Activated naive CD4-positive, alpha-beta T cell treated with anti-CD3 and anti-CD28 coated beads for 36 hours (primary cell): ENCODE measurements around the gene RTL5. TPM values are rescaled to one million over a fixed set of nuclear protein-coding genes. Genes with fewer than 3 reads are reported as not detected.
A peak's percentile ranks its signal among the peaks of the same experiment; 100 is the strongest.
"Not testable (repeated sequence)": the region's sequence is repeated elsewhere in the genome, so short reads cannot be mapped to it uniquely, and the experiment has no call there.

Experiments used
- CTCF ChIA-PET: fragments of 350-600 bp; sonication (Branson Sonifier 250); formaldehyde crosslinking; loops from one replicate; lab custom pipeline; 2021; ENCODE audit warnings: antibody characterized with exemption; lab: Charles Lee
- DNase-seq: peaks from one replicate; pipeline ENCODE4 v3.0.0-alpha.2; 2020
- H3K27ac Mint-ChIP-seq: one replicate; pipeline ENCODE4 v1.8.0; 2021; ENCODE audit warnings: mild to moderate bottlenecking, mixed read lengths
- H3K27me3 Mint-ChIP-seq: one replicate; pipeline ENCODE4 v1.8.0; 2021; ENCODE audit warnings: low read depth, mixed read lengths
- H3K36me3 Mint-ChIP-seq: one replicate; pipeline ENCODE4 v1.8.0; 2021; ENCODE audit warnings: low read depth, mixed read lengths
- H3K4me1 Mint-ChIP-seq: one replicate; pipeline ENCODE4 v1.8.0; 2021; ENCODE audit warnings: low read depth, mixed read lengths
- H3K4me3 Mint-ChIP-seq: one replicate; pipeline ENCODE4 v1.8.0; 2021; ENCODE audit warnings: mild to moderate bottlenecking, moderate library complexity, mixed read lengths
- H3K9me3 Mint-ChIP-seq: one replicate; pipeline ENCODE4 v1.8.0; 2021; ENCODE audit warnings: mixed read lengths
- intact Hi-C: fragments of 100-400 bp; cut with micrococcal nuclease; formaldehyde crosslinking; loops from one replicate; pipeline ENCODE4 v1.15.1; 2023
- total RNA-seq, 2 experiments: library from RNA; stranded (reverse); gene quantifications; one replicate each; pipeline ENCODE4 v1.2.3, GENCODE V29; 2021

RTL5 gene
- under 1 TPM; 0.10 TPM for total RNA-seq

- CTCF ChIA-PET: interaction anchor here (0.8 to 1.2 kb wide), 3 partner anchors 111 to 114 kb away, joined by 3 to 4 read pairs (median 4); no protein-coding TSS in a partner anchor
- peaks cover 2% of the 10 kb centered on the region for H3K4me1 Mint-ChIP-seq
- peak within 1 kb of the TSS; percentile 57 for H3K4me3 Mint-ChIP-seq
- H3K27me3 Mint-ChIP-seq: peaks cover 33% of the 10 kb centered on the region
- intact Hi-C loops: no loop called here
- no peaks in the 10 kb centered on the region for H3K9me3 Mint-ChIP-seq
- DNase-seq: peak; percentile 55
- H3K27ac Mint-ChIP-seq: no peak within 1 kb of the TSS
- no peaks in the 10 kb centered on the region for H3K36me3 Mint-ChIP-seq
Observed at GRCh38 chrX:72131317-72132294, at the start of gene RTL5. RTL5 (minus strand) TSS chrX:72131915.

GRCh38 chrX:72180539-72180938 is 48.8 kb upstream of the RTL5 start:
- Mint-ChIP-seq H3K27me3 (no peaks in the 10 kb centered on the region), H3K27ac (no peak overlapping the region), H3K4me1 (peaks cover 11% of the 10 kb centered on the region), H3K4me3 (no peak overlapping the region), H3K9me3 (peaks cover 3% of the 10 kb centered on the region), H3K36me3 (peaks cover 4% of the 10 kb centered on the region)
- intact Hi-C loops: loop anchor here (5.0 kb wide), 2 partner anchors 53 to 813 kb away; partner anchors contain the start of gene TAF1
- no peak for DNase-seq
- CTCF ChIA-PET: interaction anchor here (0.8 to 1.4 kb wide), 2 partner anchors 97 to 162 kb away, joined by 3 to 4 read pairs; partner anchors contain the start of gene RPS4X

GRCh38 chrX:72176981-72177380 is 45.3 kb upstream of the RTL5 start:
- Mint-ChIP-seq H3K4me1 (peaks cover 7% of the 10 kb centered on the region), H3K4me3 (no peak overlapping the region), H3K36me3 (no peaks in the 10 kb centered on the region), H3K9me3 (peaks cover 3% of the 10 kb centered on the region), H3K27me3 (no peaks in the 10 kb centered on the region), H3K27ac (no peak overlapping the region)
- CTCF ChIA-PET: no interaction called here
- DNase-seq: no peak
- intact Hi-C loops: no loop called here

- H3K27ac Mint-ChIP-seq, H3K9me3 Mint-ChIP-seq, H3K4me1 Mint-ChIP-seq, intact Hi-C loops, H3K4me3 Mint-ChIP-seq, DNase-seq, H3K36me3 Mint-ChIP-seq, H3K27me3 Mint-ChIP-seq, CTCF ChIA-PET: not testable (repeated sequence)
Observed at GRCh38 chrX:72176289-72176688, 44.6 kb upstream of the RTL5 start.

- Mint-ChIP-seq H3K27ac (peak overlapping the region; percentile 79), H3K36me3 (no peaks in the 10 kb centered on the region), H3K4me3 (peak overlapping the region; percentile 65), H3K4me1 (peaks cover 3% of the 10 kb centered on the region), H3K27me3 (no peaks in the 10 kb centered on the region), H3K9me3 (no peaks in the 10 kb centered on the region)
- DNase-seq: peak; percentile 30
- intact Hi-C loops: loop anchor here (1.0 kb wide), 1 partner anchor 12 kb away; the partner anchor contains the start of gene PIN4
- CTCF ChIA-PET: no interaction called here
Observed at GRCh38 chrX:72169008-72169728, 37.5 kb upstream of the RTL5 start.

GRCh38 chrX:72165551-72165950 is 33.8 kb upstream of the RTL5 start:
- CTCF ChIA-PET: no interaction called here
- Mint-ChIP-seq H3K4me1 (peaks cover 3% of the 10 kb centered on the region), H3K27ac (no peak overlapping the region), H3K27me3 (no peaks in the 10 kb centered on the region), H3K36me3 (no peaks in the 10 kb centered on the region), H3K9me3 (no peaks in the 10 kb centered on the region), H3K4me3 (no peak overlapping the region)
- no peak for DNase-seq
- intact Hi-C loops: no loop called here

- intact Hi-C loops: no loop called here
- Mint-ChIP-seq H3K36me3 (no peaks in the 10 kb centered on the region), H3K27me3 (no peaks in the 10 kb centered on the region), H3K4me1 (no peaks in the 10 kb centered on the region), H3K27ac (no peak overlapping the region), H3K9me3 (no peaks in the 10 kb centered on the region), H3K4me3 (no peak overlapping the region)
- no peak for DNase-seq
- CTCF ChIA-PET: no interaction called here
Observed at GRCh38 chrX:72159769-72160168, 28.1 kb upstream of the RTL5 start.

GRCh38 chrX:72158773-72159172 is 27.1 kb upstream of the RTL5 start:
- intact Hi-C loops: no loop called here
- Mint-ChIP-seq H3K36me3 (no peaks in the 10 kb centered on the region), H3K4me3 (no peak overlapping the region), H3K9me3 (no peaks in the 10 kb centered on the region), H3K27me3 (no peaks in the 10 kb centered on the region), H3K4me1 (no peaks in the 10 kb centered on the region), H3K27ac (no peak overlapping the region)
- DNase-seq: no peak
- CTCF ChIA-PET: no interaction called here

- H3K27me3 Mint-ChIP-seq: no peaks in the 10 kb centered on the region
- H3K27ac Mint-ChIP-seq: no peak overlapping the region
- peaks cover 14% of the 10 kb centered on the region for H3K4me1 Mint-ChIP-seq
- intact Hi-C loops: no loop called here
- no peaks in the 10 kb centered on the region for H3K9me3 Mint-ChIP-seq
- no peak for DNase-seq
- CTCF ChIA-PET: no interaction called here
- H3K4me3 Mint-ChIP-seq: no peak overlapping the region
- no peaks in the 10 kb centered on the region for H3K36me3 Mint-ChIP-seq
Observed at GRCh38 chrX:72146527-72146926, 14.8 kb upstream of the RTL5 start.

- CTCF ChIA-PET: no interaction called here
- DNase-seq: no peak
- H3K4me3 Mint-ChIP-seq: no peak overlapping the region
- no peaks in the 10 kb centered on the region for H3K27me3 Mint-ChIP-seq
- intact Hi-C loops: no loop called here
- H3K4me1 Mint-ChIP-seq: peaks cover 18% of the 10 kb centered on the region
- H3K9me3 Mint-ChIP-seq: no peaks in the 10 kb centered on the region
- H3K36me3 Mint-ChIP-seq: no peaks in the 10 kb centered on the region
- H3K27ac Mint-ChIP-seq: no peak overlapping the region
Observed at GRCh38 chrX:72145181-72145580, 13.5 kb upstream of the RTL5 start.

- CTCF ChIA-PET: interaction anchor here (0.5 to 1.2 kb wide), 2 partner anchors 120 to 122 kb away, joined by 3 read pairs; no protein-coding TSS in a partner anchor
- H3K4me3 Mint-ChIP-seq: no peak overlapping the region
- no peak for DNase-seq
- H3K36me3 Mint-ChIP-seq: no peaks in the 10 kb centered on the region
- peaks cover 18% of the 10 kb centered on the region for H3K4me1 Mint-ChIP-seq
- H3K27me3 Mint-ChIP-seq: no peaks in the 10 kb centered on the region
- no peaks in the 10 kb centered on the region for H3K9me3 Mint-ChIP-seq
- H3K27ac Mint-ChIP-seq: no peak overlapping the region
- intact Hi-C loops: no loop called here
Observed at GRCh38 chrX:72143609-72143907, 11.8 kb upstream of the RTL5 start.

- Mint-ChIP-seq H3K9me3 (no peaks in the 10 kb centered on the region), H3K4me3 (no peak overlapping the region), H3K36me3 (no peaks in the 10 kb centered on the region), H3K27ac (no peak overlapping the region), H3K4me1 (peaks cover 18% of the 10 kb centered on the region), H3K27me3 (no peaks in the 10 kb centered on the region)
- no peak for DNase-seq
- CTCF ChIA-PET: no interaction called here
- intact Hi-C loops: no loop called here
Observed at GRCh38 chrX:72142794-72143608, 11.3 kb upstream of the RTL5 start.
